HepG2 (cell line): ENCODE measurements around the gene ARR3.

Experiments
- CBFB ChIP-seq: sonication (generic); formaldehyde crosslinking; IDR thresholded peaks from 2 replicates; pipeline ENCODE4 v1.4.0; 2020; ENCODE audit warnings: missing genetic modification reagents
- CTCF ChIP-seq: sonication (generic); formaldehyde crosslinking; IDR thresholded peaks from 2 replicates; pipeline ENCODE4 v1.5.0; 2020; ENCODE audit warnings: mild to moderate bottlenecking, missing genetic modification reagents, moderate library complexity
- GRHL1 ChIP-seq: sonication (generic); formaldehyde crosslinking; conservative IDR thresholded peaks from 2 replicates; pipeline ENCODE4 v1.8.0; 2022; ENCODE audit warnings: missing genetic modification reagents
- MAFF ChIP-seq: IDR thresholded peaks from 2 replicates; pipeline ENCODE4 v1.6.1; 2011; ENCODE audit warnings: low read depth, low read length, improper control_type of control experiment
- MXI1 ChIP-seq: IDR thresholded peaks from 3 replicates; pipeline ENCODE4 v1.6.1; 2012; ENCODE audit warnings: low read depth, low read length, inconsistent platforms, borderline replicate concordance
- PHF8 ChIP-seq: sonication (generic); formaldehyde crosslinking; IDR thresholded peaks from 2 replicates; pipeline ENCODE4 v1.5.0; 2020; ENCODE audit warnings: missing genetic modification reagents
- POLR2A ChIP-seq, 2 experiments: IDR thresholded peaks; 2 replicates each; pipeline ENCODE4 v1.6.1; 2011; ENCODE audit warnings: low read depth in 2 of 2, low read length in 2 of 2, mild to moderate bottlenecking in 1 of 2, moderate library complexity in 1 of 2; ENCODE audit not compliant: insufficient read depth in 1 of 2
- REPIN1 ChIP-seq: sonication (generic); formaldehyde crosslinking; IDR thresholded peaks from 2 replicates; pipeline ENCODE4 v1.8.0; 2022; ENCODE audit warnings: missing genetic modification reagents, low read depth, mild to moderate bottlenecking, borderline replicate concordance
- SUZ12 ChIP-seq: fragments of 150-350 bp; IDR thresholded peaks from 2 replicates; pipeline ENCODE4 v1.6.1; 2014; ENCODE audit warnings: low read depth, low read length

- TF ChIP-seq CTCF (CRISPR knock-in tag) (no peak), SUZ12 (no peak), REPIN1 (CRISPR knock-in tag) (no peak), MXI1 (no peak), MAFF (no peak), GRHL1 (CRISPR knock-in tag) (no peak), PHF8 (CRISPR knock-in tag) (no peak), POLR2A (IDR thresholded peaks at IDR 0.05; ENCODE audit: insufficient read depth in 1 of 2, low read depth in 2 of 2, low read length in 2 of 2) (no peak), CBFB (CRISPR knock-in tag) (no peak)
Measured at GRCh38 chrX:70301716-70302115, 33.6 kb downstream of the ARR3 start.
